ENCODE results near the gene ZBTB16. TPM values are rescaled to one million over a fixed set of nuclear protein-coding genes. Genes with fewer than 3 reads are reported as not detected.

Gene ZBTB16
- polyA plus RNA-seq, 3 donors: 4.1 to 12.3 (median 8.3) TPM

DNA sequence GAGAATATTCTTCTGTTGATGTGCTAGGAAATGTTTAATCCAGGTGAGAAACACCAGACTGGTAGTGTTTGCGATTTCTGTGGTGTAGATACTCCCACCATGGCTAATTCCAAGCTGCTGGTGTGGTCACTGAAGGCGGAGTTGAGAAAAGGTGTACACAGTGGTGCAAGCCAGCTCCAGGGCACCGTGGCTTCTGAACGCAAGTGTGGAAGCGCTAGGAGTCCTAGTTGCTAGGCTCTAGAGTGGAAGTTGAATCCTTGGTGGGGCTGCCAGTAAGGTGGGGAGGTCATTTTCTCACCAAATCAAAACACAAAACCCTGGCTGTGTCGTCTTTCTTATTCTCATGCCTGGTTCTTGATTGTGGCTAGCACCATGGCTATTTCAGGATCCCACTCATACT lies 61.6 kb downstream of the ZBTB16 start:
- H2AFZ ChIP-seq (ENCODE audit: insufficient read depth, low read depth, low read length, poor library complexity, severe bottlenecking): no peak overlapping the region
- H3K79me2 ChIP-seq (ENCODE audit: insufficient read depth, low read length): no peaks in the 10 kb centered on the region
- H3K4me3 Mint-ChIP-seq: no peak overlapping the region
- H3K9ac ChIP-seq (ENCODE audit: insufficient read depth, low read length, poor library complexity, severe bottlenecking): no peak overlapping the region
- peaks cover 0 to 5% (median 0%) of the 10 kb centered on the region in 3 donors for H3K27me3 Mint-ChIP-seq (ENCODE audit: low read depth in 3 of 3)
- no peak for TF ChIP-seq CTCF (IDR thresholded peaks at IDR 0.05)
- H3K27me3 ChIP-seq (ENCODE audit: control insufficient read depth in 2 of 2, insufficient read depth in 2 of 2, low read length in 2 of 2): no peaks in the 10 kb centered on the region
- intact Hi-C loops (cut with micrococcal nuclease): no loop called here
- peaks cover 16% of the 10 kb centered on the region for H3K4me1 Mint-ChIP-seq
- no peak for DNase-seq
- H3K27ac Mint-ChIP-seq: no peak overlapping the region
- H3K4me1 ChIP-seq (ENCODE audit: control insufficient read depth in 1 of 2, insufficient read depth in 2 of 2, low read length in 2 of 2): no peaks in the 10 kb centered on the region
- H4K20me1 ChIP-seq (ENCODE audit: insufficient read depth, low read length): no peaks in the 10 kb centered on the region
- H3K27ac ChIP-seq (ENCODE audit: low read depth in 1 of 2, low read length in 2 of 2): no peak overlapping the region
- peaks cover under 1 to 8% of the 10 kb centered on the region in 2 donors for H3K36me3 Mint-ChIP-seq
- no peaks in the 10 kb centered on the region for H3K36me3 ChIP-seq (replicated peaks in 1 of 2; ENCODE audit: control insufficient read depth in 1 of 2, insufficient read depth in 2 of 2, low read length in 2 of 2)
- WGBS (ENCODE audit: insufficient coverage): 100% methylated on average over 5 of the region's 6 CpGs
- no peaks in the 10 kb centered on the region for H3K9me3 ChIP-seq (replicated peaks in 1 of 2; ENCODE audit: control insufficient read depth in 1 of 2, insufficient read depth in 1 of 2, low read length in 2 of 2)
- H3K4me2 ChIP-seq (replicated peaks; ENCODE audit: extremely low read depth, low read length, poor library complexity, severe bottlenecking): no peak overlapping the region
- H3K4me3 ChIP-seq (replicated peaks in 1 of 3; ENCODE audit: low read depth in 2 of 3, low read length in 3 of 3): no peak overlapping the region
- peaks cover 0 to 2% (median 0%) of the 10 kb centered on the region in 7 donors for H3K9me3 Mint-ChIP-seq

- H3K9ac ChIP-seq (ENCODE audit: insufficient read depth, low read length, poor library complexity, severe bottlenecking): no peak overlapping the region
- H3K27ac ChIP-seq (ENCODE audit: low read depth in 1 of 2, low read length in 2 of 2): no peak overlapping the region
- no peaks in the 10 kb centered on the region for H3K27me3 ChIP-seq (ENCODE audit: control insufficient read depth in 2 of 2, insufficient read depth in 2 of 2, low read length in 2 of 2)
- no peak overlapping the region for H3K4me3 ChIP-seq (replicated peaks in 1 of 3; ENCODE audit: low read depth in 2 of 3, low read length in 3 of 3)
- H2AFZ ChIP-seq (ENCODE audit: insufficient read depth, low read depth, low read length, poor library complexity, severe bottlenecking): no peak overlapping the region
- no peaks in the 10 kb centered on the region for H3K9me3 ChIP-seq (replicated peaks in 1 of 2; ENCODE audit: control insufficient read depth in 1 of 2, insufficient read depth in 1 of 2, low read length in 2 of 2)
- H3K4me2 ChIP-seq (replicated peaks; ENCODE audit: extremely low read depth, low read length, poor library complexity, severe bottlenecking): no peak overlapping the region
- 100% methylated on average over 3 of the region's 6 CpGs for WGBS (ENCODE audit: insufficient coverage)
- no peaks in the 10 kb centered on the region for H3K79me2 ChIP-seq (ENCODE audit: insufficient read depth, low read length)
- Mint-ChIP-seq H3K27ac (no peak overlapping the region), H3K36me3 (peaks cover 4 to 15% of the 10 kb centered on the region in 2 donors), H3K9me3 (peaks cover 0 to 2% (median 0%) of the 10 kb centered on the region in 7 donors), H3K4me1 (peaks cover 24% of the 10 kb centered on the region), H3K27me3 (ENCODE audit: low read depth in 3 of 3) (peaks cover 0 to 5% (median 3%) of the 10 kb centered on the region in 3 donors), H3K4me3 (no peak overlapping the region)
- H3K36me3 ChIP-seq (replicated peaks in 1 of 2; ENCODE audit: control insufficient read depth in 1 of 2, insufficient read depth in 2 of 2, low read length in 2 of 2): no peaks in the 10 kb centered on the region
- intact Hi-C loops (cut with micrococcal nuclease): no loop called here
- no peak for TF ChIP-seq CTCF (IDR thresholded peaks at IDR 0.05)
- DNase-seq: no peak
- no peaks in the 10 kb centered on the region for H4K20me1 ChIP-seq (ENCODE audit: insufficient read depth, low read length)
- H3K4me1 ChIP-seq (ENCODE audit: control insufficient read depth in 1 of 2, insufficient read depth in 2 of 2, low read length in 2 of 2): peaks cover 7 to 8% of the 10 kb centered on the region in 2 donors
Observed at GRCh38 chr11:114121804-114122504, 62.4 kb downstream of the ZBTB16 start.
